ENCODE measurements around the gene COL8A1.

- TF ChIP-seq, protein P1, sequence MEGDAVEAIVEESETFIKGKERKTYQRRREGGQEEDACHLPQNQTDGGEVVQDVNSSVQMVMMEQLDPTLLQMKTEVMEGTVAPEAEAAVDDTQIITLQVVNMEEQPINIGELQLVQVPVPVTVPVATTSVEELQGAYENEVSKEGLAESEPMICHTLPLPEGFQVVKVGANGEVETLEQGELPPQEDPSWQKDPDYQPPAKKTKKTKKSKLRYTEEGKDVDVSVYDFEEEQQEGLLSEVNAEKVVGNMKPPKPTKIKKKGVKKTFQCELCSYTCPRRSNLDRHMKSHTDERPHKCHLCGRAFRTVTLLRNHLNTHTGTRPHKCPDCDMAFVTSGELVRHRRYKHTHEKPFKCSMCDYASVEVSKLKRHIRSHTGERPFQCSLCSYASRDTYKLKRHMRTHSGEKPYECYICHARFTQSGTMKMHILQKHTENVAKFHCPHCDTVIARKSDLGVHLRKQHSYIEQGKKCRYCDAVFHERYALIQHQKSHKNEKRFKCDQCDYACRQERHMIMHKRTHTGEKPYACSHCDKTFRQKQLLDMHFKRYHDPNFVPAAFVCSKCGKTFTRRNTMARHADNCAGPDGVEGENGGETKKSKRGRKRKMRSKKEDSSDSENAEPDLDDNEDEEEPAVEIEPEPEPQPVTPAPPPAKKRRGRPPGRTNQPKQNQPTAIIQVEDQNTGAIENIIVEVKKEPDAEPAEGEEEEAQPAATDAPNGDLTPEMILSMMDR (IDR thresholded peaks at IDR 0.05; ENCODE audit: low read depth, low read length), result no peak
- TF ChIP-seq EZH2phosphoT487 (IDR thresholded peaks at IDR 0.05; ENCODE audit: low read depth), result no peak
These were observed 85.9 kb downstream of the COL8A1 start for GRCh38 chr3:99724276-99724675.
